HEK293T (cell line): ENCODE data around the gene ACSS3.

Experiments
- ARNT ChIP-seq: fragments of 450-650 bp; IDR thresholded peaks from 2 replicates; pipeline ENCODE4 v1.6.1; 2017; ENCODE audit warnings: mild to moderate bottlenecking
- CTBP1 ChIP-seq: fragments of 450-650 bp; IDR thresholded peaks from 2 replicates; pipeline ENCODE4 v1.6.1; 2016; ENCODE audit warnings: borderline replicate concordance
- SP1 ChIP-seq: fragments of 450-650 bp; IDR thresholded peaks from 2 replicates; pipeline ENCODE4 v1.6.1; 2017
- SUZ12 ChIP-seq: fragments of 450-650 bp; IDR thresholded peaks from 2 replicates; pipeline ENCODE4 v1.6.1; 2016; ENCODE audit warnings: mild to moderate bottlenecking

DNA sequence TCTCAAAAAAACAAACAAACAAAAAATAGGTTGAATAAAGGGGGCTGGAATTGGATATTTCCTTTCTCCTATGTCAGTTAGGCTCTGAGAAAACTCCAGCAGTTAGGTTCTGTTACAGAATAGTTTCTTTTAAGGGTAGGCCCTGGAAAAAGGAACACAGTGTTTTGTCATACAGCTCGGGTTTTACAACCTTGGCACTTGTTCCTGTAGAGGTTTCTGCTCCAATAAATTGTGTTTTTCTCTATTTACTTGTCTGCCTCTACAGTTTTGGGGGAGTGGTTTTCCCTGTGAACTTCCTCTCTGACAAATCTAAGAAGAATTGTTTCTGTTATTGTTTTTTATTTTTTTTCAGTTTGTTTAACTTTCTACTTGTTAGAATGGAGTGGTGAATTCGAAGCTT is 167.6 kb downstream of the ACSS3 start:
- no peak for TF ChIP-seq ARNT
- no peak for TF ChIP-seq SUZ12
- TF ChIP-seq SP1, result no peak
- TF ChIP-seq CTBP1, result no peak
